Activated naive CD4-positive, alpha-beta T cell treated with anti-CD3 and anti-CD28 coated beads, Interleukin-2, amount 50 U/mL, for 24 hours (primary cell): ENCODE data around the gene SPEM2.

ENCODE experiments used
- H3K27ac Mint-ChIP-seq: one replicate; pipeline ENCODE4 v1.8.0; 2021; ENCODE audit warnings: mild to moderate bottlenecking, mixed read lengths
- H3K27me3 Mint-ChIP-seq: one replicate; pipeline ENCODE4 v1.8.0; 2021; ENCODE audit warnings: mixed read lengths
- H3K36me3 Mint-ChIP-seq: one replicate; pipeline ENCODE4 v1.8.0; 2021; ENCODE audit warnings: mixed read lengths
- H3K4me1 Mint-ChIP-seq: one replicate; pipeline ENCODE4 v1.8.0; 2021; ENCODE audit warnings: mixed read lengths
- H3K4me3 Mint-ChIP-seq: one replicate; pipeline ENCODE4 v1.8.0; 2021; ENCODE audit warnings: mild to moderate bottlenecking, mixed read lengths
- H3K9me3 Mint-ChIP-seq: one replicate; pipeline ENCODE4 v1.8.0; 2021; ENCODE audit warnings: mixed read lengths

SPEM2 gene

GRCh38 chr17:7410634-7411426, 14.6 kb upstream of the SPEM2 start:
- H3K4me1 Mint-ChIP-seq: peaks cover 10% of the 10 kb centered on the region
- H3K9me3 Mint-ChIP-seq: no peaks in the 10 kb centered on the region
- H3K4me3 Mint-ChIP-seq: no peak overlapping the region
- peak overlapping the region; percentile 46 for H3K27ac Mint-ChIP-seq
- H3K27me3 Mint-ChIP-seq: no peaks in the 10 kb centered on the region
- H3K36me3 Mint-ChIP-seq: no peaks in the 10 kb centered on the region

- H3K4me1 Mint-ChIP-seq: peaks cover 6% of the 10 kb centered on the region
- H3K27ac Mint-ChIP-seq: no peak overlapping the region
- no peaks in the 10 kb centered on the region for H3K36me3 Mint-ChIP-seq
- no peak overlapping the region for H3K4me3 Mint-ChIP-seq
- H3K27me3 Mint-ChIP-seq: no peaks in the 10 kb centered on the region
- no peaks in the 10 kb centered on the region for H3K9me3 Mint-ChIP-seq
Observed at GRCh38 chr17:7411427-7411750, 14.0 kb upstream of the SPEM2 start.

GRCh38 chr17:7413346-7413985, 11.9 kb upstream of the SPEM2 start:
- Mint-ChIP-seq H3K36me3 (no peaks in the 10 kb centered on the region), H3K4me1 (peaks cover 6% of the 10 kb centered on the region), H3K9me3 (no peaks in the 10 kb centered on the region), H3K27ac (no peak overlapping the region), H3K27me3 (no peaks in the 10 kb centered on the region), H3K4me3 (no peak overlapping the region)

GRCh38 chr17:7414837-7415236, 10.6 kb upstream of the SPEM2 start:
- no peak overlapping the region for H3K4me3 Mint-ChIP-seq
- H3K27ac Mint-ChIP-seq: no peak overlapping the region
- no peaks in the 10 kb centered on the region for H3K27me3 Mint-ChIP-seq
- no peaks in the 10 kb centered on the region for H3K36me3 Mint-ChIP-seq
- no peaks in the 10 kb centered on the region for H3K9me3 Mint-ChIP-seq
- H3K4me1 Mint-ChIP-seq: no peaks in the 10 kb centered on the region

GRCh38 chr17:7415784-7416183, 9.6 kb upstream of the SPEM2 start:
- no peaks in the 10 kb centered on the region for H3K27me3 Mint-ChIP-seq

GRCh38 chr17:7416323-7416722, 9.1 kb upstream of the SPEM2 start:
- Mint-ChIP-seq H3K4me3 (no peak overlapping the region), H3K36me3 (no peaks in the 10 kb centered on the region), H3K27ac (peak overlapping the region; percentile 6), H3K4me1 (no peaks in the 10 kb centered on the region), H3K9me3 (no peaks in the 10 kb centered on the region), H3K27me3 (no peaks in the 10 kb centered on the region)

More at GRCh38 chr17:7415784-7416183, 9.6 kb upstream of the SPEM2 start:
- Mint-ChIP-seq H3K36me3 (no peaks in the 10 kb centered on the region), H3K9me3 (no peaks in the 10 kb centered on the region), H3K4me3 (no peak overlapping the region), H3K4me1 (no peaks in the 10 kb centered on the region), H3K27ac (no peak overlapping the region)

- H3K27ac Mint-ChIP-seq: no peak overlapping the region
- no peaks in the 10 kb centered on the region for H3K9me3 Mint-ChIP-seq
- no peak overlapping the region for H3K4me3 Mint-ChIP-seq
- no peaks in the 10 kb centered on the region for H3K36me3 Mint-ChIP-seq
- H3K27me3 Mint-ChIP-seq: no peaks in the 10 kb centered on the region
- no peaks in the 10 kb centered on the region for H3K4me1 Mint-ChIP-seq
Observed at GRCh38 chr17:7417056-7417655, 8.3 kb upstream of the SPEM2 start.

- Mint-ChIP-seq H3K4me3 (no peak overlapping the region), H3K36me3 (no peaks in the 10 kb centered on the region), H3K27ac (no peak overlapping the region)
Observed at GRCh38 chr17:7418472-7419152, 6.8 kb upstream of the SPEM2 start.

GRCh38 chr17:7419819-7420610, 5.4 kb upstream of the SPEM2 start, which contains the start of gene SPEM1:
Gene SPEM1 (plus strand): TSS chr17:7420324. CDS start chr17:7420385, 61 bp downstream.
- Mint-ChIP-seq H3K27ac (no peak within 1 kb of the TSS), H3K27me3 (no peaks in the 10 kb centered on the region), H3K9me3 (no peaks in the 10 kb centered on the region), H3K36me3 (no peaks in the 10 kb centered on the region), H3K4me3 (no peak within 1 kb of the TSS), H3K4me1 (no peaks in the 10 kb centered on the region)

More at GRCh38 chr17:7418472-7419152, 6.8 kb upstream of the SPEM2 start:
- Mint-ChIP-seq H3K9me3 (no peaks in the 10 kb centered on the region), H3K4me1 (no peaks in the 10 kb centered on the region), H3K27me3 (no peaks in the 10 kb centered on the region)

GRCh38 chr17:7421186-7421585, 4.2 kb upstream of the SPEM2 start:
- Mint-ChIP-seq H3K27me3 (no peaks in the 10 kb centered on the region), H3K27ac (no peak overlapping the region), H3K4me1 (no peaks in the 10 kb centered on the region), H3K4me3 (no peak overlapping the region), H3K36me3 (no peaks in the 10 kb centered on the region), H3K9me3 (no peaks in the 10 kb centered on the region)

GRCh38 chr17:7423679-7424078, 1.7 kb upstream of the SPEM2 start:
- no peak overlapping the region for H3K4me3 Mint-ChIP-seq
- no peaks in the 10 kb centered on the region for H3K4me1 Mint-ChIP-seq
- H3K36me3 Mint-ChIP-seq: no peaks in the 10 kb centered on the region
- H3K27me3 Mint-ChIP-seq: no peaks in the 10 kb centered on the region
- no peaks in the 10 kb centered on the region for H3K9me3 Mint-ChIP-seq
- H3K27ac Mint-ChIP-seq: no peak overlapping the region

GRCh38 chr17:7425756-7426155, 340 bp downstream of the SPEM2 start:
- no peaks in the 10 kb centered on the region for H3K36me3 Mint-ChIP-seq

GRCh38 chr17:7426203-7426863, 917 bp downstream of the SPEM2 start:
- no peaks in the 10 kb centered on the region for H3K27me3 Mint-ChIP-seq
- no peaks in the 10 kb centered on the region for H3K4me1 Mint-ChIP-seq
- H3K27ac Mint-ChIP-seq: no peak overlapping the region
- H3K9me3 Mint-ChIP-seq: no peaks in the 10 kb centered on the region
- no peaks in the 10 kb centered on the region for H3K36me3 Mint-ChIP-seq
- no peak overlapping the region for H3K4me3 Mint-ChIP-seq

More at GRCh38 chr17:7425756-7426155, 340 bp downstream of the SPEM2 start:
- Mint-ChIP-seq H3K4me1 (no peaks in the 10 kb centered on the region), H3K27me3 (no peaks in the 10 kb centered on the region), H3K27ac (no peak overlapping the region), H3K4me3 (no peak overlapping the region), H3K9me3 (no peaks in the 10 kb centered on the region)

- Mint-ChIP-seq H3K27me3 (no peaks in the 10 kb centered on the region), H3K4me1 (no peaks in the 10 kb centered on the region), H3K4me3 (no peak overlapping the region), H3K9me3 (no peaks in the 10 kb centered on the region), H3K36me3 (no peaks in the 10 kb centered on the region), H3K27ac (no peak overlapping the region)
Observed at GRCh38 chr17:7426896-7427489, 1.6 kb downstream of the SPEM2 start.
